ENCODE measurements around the gene REX1BD. TPM values are rescaled to one million over a fixed set of nuclear protein-coding genes. Genes with fewer than 3 reads are reported as not detected.
A peak's percentile ranks its signal among the peaks of the same experiment; 100 is the strongest.

The REX1BD gene
- total RNA-seq, 1 donor from 2014 or later = 173 TPM

- Histone ChIP-seq H3K4me1 (peaks cover 13 to 16% of the 10 kb centered on the region in 2 donors), H3K27me3 (peaks cover 32% of the 10 kb centered on the region), H3K9me3 (no peaks in the 10 kb centered on the region), H3K27ac (peak overlapping the region; percentile 15 to 19), H3K4me3 (peak overlapping the region in 1 of 2 donors; percentile 62), H3K36me3 (no peaks in the 10 kb centered on the region)
- intact Hi-C loops (cut with DNase I) = no loop called here
- no peak for DNase-seq (ENCODE audit: low spot score in 2 of 2)
- TF ChIP-seq CTCF (IDR thresholded peaks at IDR 0.05) = peak in 2 of 3 experiments; percentile 28 to 30
Observed at GRCh38 chr19:18603255-18603957, 14.8 kb downstream of the REX1BD start.

DNA sequence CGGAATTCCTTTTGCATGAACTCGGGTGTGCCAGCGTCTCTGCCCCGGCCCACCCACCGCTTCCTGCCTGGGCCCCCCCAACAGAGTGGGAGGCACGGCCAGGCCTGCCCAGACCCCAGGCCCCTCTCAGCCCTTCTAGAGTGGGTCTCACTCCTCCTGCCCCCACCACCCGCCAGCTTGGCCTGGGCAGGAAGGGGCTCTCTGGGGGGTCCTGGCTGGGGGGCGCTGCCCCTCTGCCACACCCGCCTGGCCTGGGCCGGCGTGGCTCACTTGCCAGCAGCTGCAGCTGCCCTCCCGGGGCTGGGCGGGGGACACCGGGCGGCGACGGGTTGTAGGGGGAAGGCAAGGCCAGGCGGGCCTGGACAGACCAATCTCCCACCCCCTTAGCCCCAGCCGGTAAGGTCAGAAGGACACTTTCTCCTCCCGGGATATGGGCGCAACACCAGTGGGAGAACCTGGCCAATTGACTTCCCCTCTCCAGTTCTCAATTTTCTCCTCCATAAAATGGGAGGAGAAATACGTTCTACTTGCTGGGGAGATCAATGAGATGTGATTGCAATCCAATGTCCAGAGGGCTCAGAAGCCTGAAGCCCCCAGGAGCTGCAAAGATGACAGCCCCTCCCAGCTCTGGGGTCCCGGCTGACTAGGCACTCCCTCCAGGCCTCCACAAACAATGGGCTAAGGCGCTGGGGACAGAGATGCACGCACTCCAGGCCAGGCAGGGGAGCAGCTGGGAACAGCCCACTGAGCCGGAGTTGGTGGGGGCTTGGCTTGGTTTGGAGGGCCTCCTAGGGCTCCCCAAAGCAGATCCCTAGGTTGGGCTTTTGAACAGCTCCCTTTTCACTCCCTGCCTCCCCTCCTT lies 15.6 kb downstream of the REX1BD start:
- intact Hi-C loops (cut with DNase I) = no loop called here
- H3K4me1 ChIP-seq = peaks cover 13 to 16% of the 10 kb centered on the region in 2 donors
- DNase-seq (ENCODE audit: low spot score in 2 of 2) = no peak
- no peaks in the 10 kb centered on the region for H3K36me3 ChIP-seq
- no peak for TF ChIP-seq CTCF (IDR thresholded peaks at IDR 0.05)
- peaks cover 30% of the 10 kb centered on the region for H3K27me3 ChIP-seq
- H3K27ac ChIP-seq = peak overlapping the region; percentile 9 to 19
- peak overlapping the region in 1 of 2 donors; percentile 62 for H3K4me3 ChIP-seq
- no peaks in the 10 kb centered on the region for H3K9me3 ChIP-seq

- Histone ChIP-seq H3K9me3 (no peaks in the 10 kb centered on the region), H3K27ac (no peak overlapping the region), H3K4me1 (peaks cover 13 to 16% of the 10 kb centered on the region in 2 donors), H3K4me3 (peak overlapping the region in 1 of 2 donors; percentile 62), H3K36me3 (no peaks in the 10 kb centered on the region), H3K27me3 (peaks cover 34% of the 10 kb centered on the region)
- no peak for TF ChIP-seq CTCF (IDR thresholded peaks at IDR 0.05)
- no peak for DNase-seq (ENCODE audit: low spot score in 2 of 2)
- intact Hi-C loops (cut with DNase I) = no loop called here
Observed at GRCh38 chr19:18604820-18605159, 16.2 kb downstream of the REX1BD start.

DNA sequence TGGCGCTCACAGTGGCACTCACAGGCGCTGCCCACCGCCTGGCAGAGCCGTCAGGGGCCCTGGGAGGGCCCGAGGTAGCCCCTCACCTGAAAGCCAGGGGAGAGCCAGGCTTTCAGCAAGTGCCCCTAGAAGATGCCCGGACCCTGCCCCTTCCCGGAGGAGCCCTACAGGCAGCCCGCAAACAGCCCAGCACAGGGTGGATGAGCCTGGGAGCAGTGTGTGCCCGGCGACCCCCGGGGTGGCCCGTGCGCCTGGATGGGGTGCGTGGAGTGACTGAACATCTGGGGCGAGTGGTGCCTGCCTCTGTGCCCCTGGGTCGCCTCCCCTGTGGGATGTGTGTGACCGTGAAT lies 16.6 kb downstream of the REX1BD start:
- Histone ChIP-seq H3K36me3 (no peaks in the 10 kb centered on the region), H3K4me3 (peak overlapping the region in 1 of 2 donors; percentile 62), H3K9me3 (no peaks in the 10 kb centered on the region), H3K4me1 (peaks cover 13 to 16% of the 10 kb centered on the region in 2 donors), H3K27ac (peak overlapping the region in 1 of 2 donors; percentile 27), H3K27me3 (peaks cover 38% of the 10 kb centered on the region)
- DNase-seq (ENCODE audit: low spot score in 2 of 2) = no peak
- TF ChIP-seq CTCF (IDR thresholded peaks at IDR 0.05) = no peak
- intact Hi-C loops (cut with DNase I) = no loop called here

DNA sequence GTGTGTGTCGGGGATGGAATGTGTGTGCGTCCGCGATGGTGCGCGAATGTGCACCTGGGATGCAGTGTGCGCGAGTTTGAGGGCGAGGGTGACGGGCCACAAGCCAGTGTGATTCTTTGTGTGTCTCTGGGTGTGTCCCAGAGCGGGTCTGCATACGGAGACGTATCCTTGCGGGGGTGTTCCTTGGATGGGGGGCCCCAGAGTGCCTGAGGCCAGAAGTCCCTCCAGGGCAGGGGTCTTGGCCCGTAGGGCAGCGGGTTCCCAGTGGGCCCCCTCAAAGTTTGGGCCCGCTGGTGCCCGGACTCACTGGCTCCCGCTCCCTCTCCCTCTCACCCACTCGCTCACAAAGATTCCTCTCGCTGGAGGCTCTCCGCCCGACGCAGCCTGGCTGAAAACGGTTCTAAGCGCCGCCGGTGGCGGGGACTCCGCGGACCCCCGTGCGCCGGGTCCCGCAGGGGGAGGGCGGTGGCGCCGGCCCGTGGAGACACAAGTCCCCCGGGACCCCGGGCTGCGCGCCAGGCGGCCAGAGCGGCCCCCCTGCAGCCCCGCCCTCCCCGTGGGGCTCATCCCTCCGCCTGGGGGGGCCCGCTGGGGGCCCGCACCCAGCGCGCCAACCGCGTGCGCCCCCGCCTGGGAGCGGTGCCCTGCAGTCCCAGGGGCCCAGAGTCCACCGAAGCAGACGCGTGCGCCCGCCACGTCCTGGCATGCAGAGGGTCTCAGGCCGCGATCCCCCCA lies 17.1 kb downstream of the REX1BD start:
- Histone ChIP-seq H3K36me3 (no peaks in the 10 kb centered on the region), H3K27ac (peak overlapping the region in 1 of 2 donors; percentile 27), H3K9me3 (no peaks in the 10 kb centered on the region), H3K4me3 (peak overlapping the region; percentile 39 to 62), H3K27me3 (peaks cover 44% of the 10 kb centered on the region), H3K4me1 (peaks cover 15 to 16% of the 10 kb centered on the region in 2 donors)
- intact Hi-C loops (cut with DNase I) = no loop called here
- no peak for DNase-seq (ENCODE audit: low spot score in 2 of 2)
- no peak for TF ChIP-seq CTCF (IDR thresholded peaks at IDR 0.05)

Measured in ascending aorta (tissue), 2 donors.